GM06990 (cell line): Measurements from ENCODE around the gene FLNA.

ENCODE experiments used
- DNase-seq: peaks from one replicate; pipeline ENCODE4 v3.0.0-alpha.2; 2011; ENCODE audit not compliant: insufficient read length; ENCODE audit errors: extremely low read depth
- H3K27me3 ChIP-seq: replicated peaks from 2 replicates; pipeline ENCODE4 v1.6.0; 2011; ENCODE audit warnings: low read length; ENCODE audit not compliant: control insufficient read depth, insufficient read depth
- H3K36me3 ChIP-seq: 2 replicates; pipeline ENCODE4 v1.5.1; 2011; ENCODE audit warnings: low read length; ENCODE audit not compliant: control insufficient read depth, insufficient read depth
- H3K4me3 ChIP-seq: replicated peaks from 2 replicates; pipeline ENCODE4 v1.5.1; 2011; ENCODE audit warnings: low read depth, mild to moderate bottlenecking, control low read depth, low read length
- CTCF ChIP-seq: IDR thresholded peaks from 2 replicates; pipeline ENCODE4 v1.5.1; 2011; ENCODE audit warnings: low read length, control low read depth, mild to moderate bottlenecking, inconsistent platforms; ENCODE audit not compliant: insufficient read depth, poor library complexity, severe bottlenecking

The FLNA gene

GRCh38 chrX:154382483-154383069, 8.1 kb upstream of the FLNA start:
- no peak for DNase-seq
- H3K27me3 ChIP-seq: no peaks in the 10 kb centered on the region
- no peak overlapping the region for H3K4me3 ChIP-seq
- no peak for TF ChIP-seq CTCF
- peaks cover 1% of the 10 kb centered on the region for H3K36me3 ChIP-seq

GRCh38 chrX:154381271-154381670, 6.8 kb upstream of the FLNA start:
- Histone ChIP-seq H3K27me3 (no peaks in the 10 kb centered on the region), H3K4me3 (no peak overlapping the region), H3K36me3 (peaks cover 1% of the 10 kb centered on the region)
- TF ChIP-seq CTCF: no peak
- DNase-seq: no peak

GRCh38 chrX:154380787-154381186, 6.4 kb upstream of the FLNA start:
- Histone ChIP-seq H3K4me3 (peak overlapping the region; percentile 78), H3K27me3 (no peaks in the 10 kb centered on the region), H3K36me3 (peaks cover 1% of the 10 kb centered on the region)
- no peak for TF ChIP-seq CTCF
- DNase-seq: no peak

- DNase-seq: no peak
- TF ChIP-seq CTCF: no peak
- Histone ChIP-seq H3K36me3 (peaks cover 1% of the 10 kb centered on the region), H3K4me3 (peak overlapping the region; percentile 78), H3K27me3 (no peaks in the 10 kb centered on the region)
Observed at GRCh38 chrX:154380153-154380552, 5.7 kb upstream of the FLNA start.

GRCh38 chrX:154379569-154379951, 5.1 kb upstream of the FLNA start:
- no peak for DNase-seq
- no peak for TF ChIP-seq CTCF
- Histone ChIP-seq H3K36me3 (peaks cover 1% of the 10 kb centered on the region), H3K4me3 (peak overlapping the region; percentile 78), H3K27me3 (no peaks in the 10 kb centered on the region)

GRCh38 chrX:154378799-154379568, 4.5 kb upstream of the FLNA start, which contains the start of gene EMD:
Gene EMD (plus strand): TSS chrX:154379295. CDS start chrX:154379485, 190 bp downstream.
- peak; percentile 100 for DNase-seq
- TF ChIP-seq CTCF: no peak
- Histone ChIP-seq H3K27me3 (no peaks in the 10 kb centered on the region), H3K36me3 (peaks cover 1% of the 10 kb centered on the region), H3K4me3 (peak within 1 kb of the TSS; percentile 78)
